Caco-2 (cell line): Measurements from ENCODE around the gene DPM2. TPM values are rescaled to one million over a fixed set of nuclear protein-coding genes. Genes with fewer than 3 reads are reported as not detected.

Source experiments
- BruUV-seq: library from RNA; stranded (reverse); fragments of 400-500 nt; replicated peaks from 2 replicates; lab custom pipeline; 2021; lab: Mats Ljungman, UMichigan
- CTCF ChIA-PET: fragments of 300-600 bp; sonication (Branson Sonifier 250); formaldehyde crosslinking; loops from one replicate; lab custom pipeline; 2022; ENCODE audit warnings: antibody characterized with exemption; lab: Charles Lee
- POLR2A ChIA-PET: fragments of 300-600 bp; sonication (Branson Sonifier 250); formaldehyde crosslinking; loops from one replicate; lab custom pipeline; 2022; ENCODE audit warnings: antibody characterized with exemption; lab: Charles Lee
- DNase-seq, 2 experiments: peaks; one replicate each; pipeline versions ENCODE4 v3.0.0 to v3.0.0-alpha.2; 2020 to 2022
- H3K27me3 ChIP-seq: replicated peaks from 2 replicates; pipeline ENCODE4 v1.6.0; 2011; ENCODE audit warnings: low read length; ENCODE audit not compliant: control insufficient read depth, insufficient read depth
- H3K36me3 ChIP-seq: 2 replicates; pipeline ENCODE4 v1.5.1; 2011; ENCODE audit warnings: low read length; ENCODE audit not compliant: control insufficient read depth, insufficient read depth
- H3K4me1 ChIP-seq: fragments of 250-450 bp; sonication (Bioruptor Pico); 2 replicates; pipeline ENCODE4 v1.5.1; 2020; ENCODE audit warnings: mild to moderate bottlenecking
- H3K4me3 ChIP-seq: 2 replicates; pipeline ENCODE4 v1.5.1; 2011; ENCODE audit warnings: low read depth, mild to moderate bottlenecking, control low read depth, low read length
- H3K9me3 ChIP-seq: fragments of 250-450 bp; sonication (Bioruptor Pico); 2 replicates; pipeline ENCODE4 v1.5.1; 2020; ENCODE audit warnings: mild to moderate bottlenecking, moderate library complexity
- H3K27ac Mint-ChIP-seq: one replicate; pipeline ENCODE4 v1.8.0; 2022; ENCODE audit warnings: mixed read lengths; ENCODE audit not compliant: unreplicated experiment
- H3K27me3 Mint-ChIP-seq: one replicate; pipeline ENCODE4 v1.8.0; 2022; ENCODE audit warnings: mixed read lengths; ENCODE audit not compliant: insufficient read depth, unreplicated experiment
- H3K36me3 Mint-ChIP-seq: one replicate; pipeline ENCODE4 v1.8.0; 2022; ENCODE audit warnings: mild to moderate bottlenecking, mixed read lengths; ENCODE audit not compliant: insufficient read depth, unreplicated experiment
- H3K4me1 Mint-ChIP-seq: one replicate; pipeline ENCODE4 v1.8.0; 2022; ENCODE audit warnings: low read depth, mixed read lengths; ENCODE audit not compliant: unreplicated experiment
- H3K4me3 Mint-ChIP-seq: one replicate; pipeline ENCODE4 v1.8.0; 2022; ENCODE audit warnings: mild to moderate bottlenecking, moderate library complexity, mixed read lengths; ENCODE audit not compliant: unreplicated experiment
- H3K9me3 Mint-ChIP-seq: one replicate; pipeline ENCODE4 v1.8.0; 2022; ENCODE audit warnings: mixed read lengths; ENCODE audit not compliant: unreplicated experiment
- CTCF ChIP-seq, 2 experiments: fragments of 200-600 bp in 1 of 2; IDR thresholded peaks; 1 replicate in 1 of 2; 2 replicates in 1 of 2; pipeline versions ENCODE4 v1.5.1 to v1.8.0; 2011 to 2022; ENCODE audit warnings: antibody characterized with exemption in 1 of 2, control low read depth in 1 of 2, inconsistent platforms in 1 of 2, low read depth in 1 of 2, low read length in 1 of 2, mild to moderate bottlenecking in 1 of 2, moderate library complexity in 1 of 2; ENCODE audit not compliant: insufficient read depth in 1 of 2, severe bottlenecking in 1 of 2, unreplicated experiment in 1 of 2
- intact Hi-C: fragments of 100-400 bp; cut with micrococcal nuclease; formaldehyde crosslinking; loops from one replicate; pipeline ENCODE4 v1.10.0; 2022; ENCODE audit not compliant: unreplicated experiment
- total RNA-seq: library from RNA; stranded (reverse); gene quantifications from 2 replicates; pipeline ENCODE4 v1.2.3, GENCODE V29; 2022

Gene DPM2
- total RNA-seq, 1 experiment from 2014 or later = 38.7 TPM

DNA sequence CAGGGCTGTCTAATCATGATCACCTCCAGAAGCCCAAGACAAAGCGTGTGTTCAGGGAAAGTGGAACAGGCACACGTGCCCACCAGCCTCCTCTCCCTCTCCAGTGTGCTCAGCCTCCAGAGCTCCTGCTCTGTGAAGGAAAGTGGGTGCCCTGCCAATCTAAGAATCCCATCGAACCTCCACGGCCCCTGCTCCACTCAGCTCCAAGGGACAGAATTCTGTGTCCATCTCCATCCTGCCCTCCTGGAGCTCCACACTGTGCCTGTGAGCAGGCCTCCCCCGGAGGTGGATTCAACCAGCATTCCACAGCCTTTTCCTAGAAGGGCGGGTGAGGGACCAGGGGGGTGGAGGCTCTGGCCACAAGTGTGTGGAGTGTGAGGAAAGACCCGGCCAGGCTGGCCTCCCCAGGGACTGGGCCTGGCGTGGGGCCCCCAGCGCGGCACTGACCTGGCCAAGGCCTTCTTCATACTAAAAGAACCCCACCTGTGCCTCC is 37.2 kb upstream of the DPM2 start:
- no peaks in the 10 kb centered on the region; the same call in 1 of the 2 replicates for H3K36me3 ChIP-seq
- Mint-ChIP-seq H3K36me3 (peaks cover 9% of the 10 kb centered on the region), H3K9me3 (no peaks in the 10 kb centered on the region), H3K4me3 (no peak overlapping the region), H3K27ac (peak overlapping the region; percentile 10), H3K27me3 (no peaks in the 10 kb centered on the region), H3K4me1 (peaks cover 28% of the 10 kb centered on the region)
- no peaks in the 10 kb centered on the region for H3K27me3 ChIP-seq
- intact Hi-C loops = no loop called here
- no peak for TF ChIP-seq CTCF (IDR thresholded peaks at IDR 0.05; ENCODE audit: insufficient read depth in 1 of 2, low read depth in 1 of 2, low read length in 1 of 2, severe bottlenecking in 1 of 2, unreplicated experiment in 1 of 2)
- peaks cover 36% of the 10 kb centered on the region for H3K4me1 ChIP-seq
- POLR2A ChIA-PET = no interaction called here
- no peak overlapping the region for H3K4me3 ChIP-seq
- no peak for DNase-seq
- no TSS peak for BruUV-seq
- CTCF ChIA-PET = interaction anchor here (0.7 to 1.4 kb wide), 2 partner anchors 20 to 21 kb away, joined by 3 to 4 read pairs; no protein-coding TSS in a partner anchor
- no peaks in the 10 kb centered on the region for H3K9me3 ChIP-seq

DNA sequence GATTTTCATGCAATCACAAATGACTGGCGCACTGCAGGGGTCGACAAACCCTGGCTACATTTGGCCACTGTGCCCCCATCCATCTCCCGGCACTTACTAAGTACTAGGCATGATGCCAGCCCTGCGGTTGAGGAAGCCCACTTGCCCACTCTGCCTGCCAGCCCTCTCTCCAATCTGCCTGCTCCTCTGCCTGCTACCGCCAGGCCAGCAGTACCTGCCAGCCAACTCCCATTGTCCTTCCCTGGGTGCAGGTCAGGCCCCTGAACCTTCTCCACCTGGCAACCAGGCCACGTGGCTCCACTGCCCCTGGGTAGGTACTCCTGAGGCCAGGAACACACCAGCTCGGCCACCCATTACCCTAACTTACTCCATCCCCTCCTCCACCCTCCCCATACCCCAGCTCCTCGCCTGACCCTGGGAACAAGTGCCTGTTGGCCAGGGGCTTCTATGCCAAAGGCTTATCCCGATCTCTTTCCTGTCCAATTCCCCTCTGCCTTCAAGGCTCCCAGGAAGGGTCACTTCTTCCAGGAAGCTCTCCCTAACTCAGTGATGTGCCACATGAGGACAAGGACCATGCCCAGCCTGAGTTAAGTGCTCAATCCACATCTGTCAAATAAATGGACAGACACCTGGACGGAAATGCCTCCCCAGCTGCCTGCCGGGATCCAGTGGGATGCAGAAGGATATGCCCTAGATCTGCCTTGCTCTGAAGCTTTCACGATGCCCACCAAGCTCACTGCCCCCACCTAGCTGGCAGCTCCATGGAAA is 36.5 kb upstream of the DPM2 start:
- DNase-seq = no peak
- H3K4me3 Mint-ChIP-seq = no peak overlapping the region

More for the DNA sequence above, 36.5 kb upstream of the DPM2 start:
- H3K4me1 Mint-ChIP-seq = peaks cover 28% of the 10 kb centered on the region
- Histone ChIP-seq H3K4me1 (peaks cover 41% of the 10 kb centered on the region), H3K27me3 (no peaks in the 10 kb centered on the region), H3K36me3 (no peaks in the 10 kb centered on the region; the same call in 1 of the 2 replicates), H3K4me3 (no peak overlapping the region), H3K9me3 (no peaks in the 10 kb centered on the region)
- H3K36me3 Mint-ChIP-seq = peaks cover 5% of the 10 kb centered on the region
- H3K9me3 Mint-ChIP-seq = no peaks in the 10 kb centered on the region
- H3K27ac Mint-ChIP-seq = peak overlapping the region; percentile 10
- CTCF ChIA-PET = interaction anchor here (0.7 to 1.4 kb wide), 2 partner anchors 19 to 21 kb away, joined by 3 to 4 read pairs; no protein-coding TSS in a partner anchor
- intact Hi-C loops = no loop called here
- no peak for TF ChIP-seq CTCF (IDR thresholded peaks at IDR 0.05; ENCODE audit: insufficient read depth in 1 of 2, low read depth in 1 of 2, low read length in 1 of 2, severe bottlenecking in 1 of 2, unreplicated experiment in 1 of 2)
- H3K27me3 Mint-ChIP-seq = no peaks in the 10 kb centered on the region
- POLR2A ChIA-PET = no interaction called here
- BruUV-seq = no TSS peak
